DOHH2 (cell line): Measurements from ENCODE around the gene MYH11.

Experiments
- CTCF ChIP-seq: fragments of 200-600 bp; sonication (generic); IDR thresholded peaks from one replicate; pipeline ENCODE4 v1.5.1; 2014; ENCODE audit warnings: antibody characterized with exemption, mild to moderate bottlenecking, low read depth, low read length; ENCODE audit not compliant: poor library complexity, severe bottlenecking
- EZH2phosphoT487 ChIP-seq: fragments of 200-600 bp; sonication (generic); IDR thresholded peaks from 2 replicates; pipeline ENCODE4 v1.6.1; 2017; ENCODE audit warnings: borderline replicate concordance, mild to moderate bottlenecking, antibody characterized with exemption, low read length, moderate library complexity, mixed read lengths

- TF ChIP-seq CTCF (no peak), EZH2phosphoT487 (no peak)
These were observed 25.7 kb upstream of the MYH11 start for GRCh38 chr16:15882563-15882962.
